ENCODE data around the gene BTF3. TPM values are rescaled to one million over a fixed set of nuclear protein-coding genes. Genes with fewer than 3 reads are reported as not detected.

Gene BTF3
- total and polyA plus RNA-seq, 2 experiments from 2014 or later = 249 to 595 TPM

- Histone ChIP-seq H3K4me3 (no peak overlapping the region), H4K20me1 (ENCODE audit: insufficient read depth) (no peaks in the 10 kb centered on the region), H3K27ac (no peak overlapping the region), H3K36me3 (ENCODE audit: low read depth) (no peaks in the 10 kb centered on the region), H3K4me1 (ENCODE audit: insufficient read depth) (peaks cover 10% of the 10 kb centered on the region), H3K4me2 (ENCODE audit: unreplicated experiment) (no peak overlapping the region), H3K27me3 (replicated peaks; ENCODE audit: insufficient read depth) (no peaks in the 10 kb centered on the region), H3K9me3 (ENCODE audit: low read depth) (no peaks in the 10 kb centered on the region), H2AFZ (no peak overlapping the region), H3K9me2 (ENCODE audit: insufficient read depth) (no peaks in the 10 kb centered on the region), H3K79me2 (ENCODE audit: insufficient read depth) (no peaks in the 10 kb centered on the region), H3F3A (ENCODE audit: insufficient read depth) (peaks cover 14% of the 10 kb centered on the region; the same call in 1 of the 2 replicates), H3K9ac (no peak overlapping the region)
- no peak for DNase-seq
- in situ Hi-C loops (cut with MboI) = no loop called here
- no peak for TF ChIP-seq EZH2 (IDR thresholded peaks at IDR 0.05; ENCODE audit: insufficient read depth, poor library complexity, severe bottlenecking)
- TF ChIP-seq EZH2phosphoT487 (IDR thresholded peaks at IDR 0.05; ENCODE audit: insufficient read depth, low read depth) = no peak
- WGBS, 2 experiments (ENCODE audit: low coverage in 1 of 2, low lambda C conversion rate in 2 of 2, missing lambda C conversion rate in 2 of 2) = 59 to 64% methylated on average over 2 of the region's 2 CpGs
These were observed 41.5 kb downstream of the BTF3 start for GRCh38 chr5:73539730-73540129.

GRCh38 chr5:73540192-73540591 is 42.0 kb downstream of the BTF3 start:
- Histone ChIP-seq H4K20me1 (ENCODE audit: insufficient read depth) (no peaks in the 10 kb centered on the region), H3K4me3 (no peak overlapping the region), H3K9ac (no peak overlapping the region), H3F3A (ENCODE audit: insufficient read depth) (peaks cover 14% of the 10 kb centered on the region; the same call in 1 of the 2 replicates), H3K4me1 (ENCODE audit: insufficient read depth) (peaks cover 10% of the 10 kb centered on the region), H3K4me2 (ENCODE audit: unreplicated experiment) (no peak overlapping the region), H3K9me2 (ENCODE audit: insufficient read depth) (no peaks in the 10 kb centered on the region), H3K27ac (no peak overlapping the region), H3K9me3 (ENCODE audit: low read depth) (no peaks in the 10 kb centered on the region), H3K36me3 (ENCODE audit: low read depth) (no peaks in the 10 kb centered on the region), H3K27me3 (replicated peaks; ENCODE audit: insufficient read depth) (no peaks in the 10 kb centered on the region), H2AFZ (no peak overlapping the region), H3K79me2 (ENCODE audit: insufficient read depth) (no peaks in the 10 kb centered on the region)
- DNase-seq = peak; percentile 91
- WGBS, 2 experiments (ENCODE audit: low coverage in 1 of 2, low lambda C conversion rate in 2 of 2, missing lambda C conversion rate in 2 of 2) = 0 to 3% methylated on average over 2 to 3 of the region's 3 CpGs
- in situ Hi-C loops (cut with MboI) = no loop called here
- TF ChIP-seq EZH2phosphoT487 (IDR thresholded peaks at IDR 0.05; ENCODE audit: insufficient read depth, low read depth) (no peak), EZH2 (IDR thresholded peaks at IDR 0.05; ENCODE audit: insufficient read depth, poor library complexity, severe bottlenecking) (no peak)

- Histone ChIP-seq H3K36me3 (ENCODE audit: low read depth) (no peaks in the 10 kb centered on the region), H3K4me3 (no peak overlapping the region), H3K9me2 (ENCODE audit: insufficient read depth) (no peaks in the 10 kb centered on the region), H3K27ac (no peak overlapping the region), H3K9ac (no peak overlapping the region), H3F3A (ENCODE audit: insufficient read depth) (peaks cover 14% of the 10 kb centered on the region; the same call in 1 of the 2 replicates), H3K4me1 (ENCODE audit: insufficient read depth) (peaks cover 10% of the 10 kb centered on the region), H2AFZ (no peak overlapping the region), H3K79me2 (ENCODE audit: insufficient read depth) (no peaks in the 10 kb centered on the region), H3K4me2 (ENCODE audit: unreplicated experiment) (no peak overlapping the region), H3K27me3 (replicated peaks; ENCODE audit: insufficient read depth) (no peaks in the 10 kb centered on the region), H3K9me3 (ENCODE audit: low read depth) (no peaks in the 10 kb centered on the region), H4K20me1 (ENCODE audit: insufficient read depth) (no peaks in the 10 kb centered on the region)
- in situ Hi-C loops (cut with MboI) = no loop called here
- TF ChIP-seq EZH2phosphoT487 (IDR thresholded peaks at IDR 0.05; ENCODE audit: insufficient read depth, low read depth) = no peak
- 72 to 85% methylated on average over 4 of the region's 4 CpGs for WGBS, 2 experiments (ENCODE audit: low coverage in 1 of 2, low lambda C conversion rate in 2 of 2, missing lambda C conversion rate in 2 of 2)
- no peak for DNase-seq
These were observed 43.8 kb downstream of the BTF3 start for GRCh38 chr5:73542020-73542419.

- Histone ChIP-seq H3K9me2 (ENCODE audit: insufficient read depth) (no peaks in the 10 kb centered on the region), H3K27ac (no peak overlapping the region), H3F3A (ENCODE audit: insufficient read depth) (peaks cover 13% of the 10 kb centered on the region; the same call in 1 of the 2 replicates), H3K4me3 (no peak overlapping the region), H3K36me3 (ENCODE audit: low read depth) (no peaks in the 10 kb centered on the region), H3K9ac (no peak overlapping the region), H4K20me1 (ENCODE audit: insufficient read depth) (no peaks in the 10 kb centered on the region), H3K9me3 (ENCODE audit: low read depth) (no peaks in the 10 kb centered on the region), H3K27me3 (replicated peaks; ENCODE audit: insufficient read depth) (no peaks in the 10 kb centered on the region), H3K4me2 (ENCODE audit: unreplicated experiment) (no peak overlapping the region), H3K79me2 (ENCODE audit: insufficient read depth) (no peaks in the 10 kb centered on the region), H2AFZ (no peak overlapping the region), H3K4me1 (ENCODE audit: insufficient read depth) (peaks cover 9% of the 10 kb centered on the region)
- in situ Hi-C loops (cut with MboI) = no loop called here
- TF ChIP-seq EZH2 (IDR thresholded peaks at IDR 0.05; ENCODE audit: insufficient read depth, poor library complexity, severe bottlenecking) (no peak), EZH2phosphoT487 (IDR thresholded peaks at IDR 0.05; ENCODE audit: insufficient read depth, low read depth) (no peak)
- WGBS, 2 experiments (ENCODE audit: low coverage in 1 of 2, low lambda C conversion rate in 2 of 2, missing lambda C conversion rate in 2 of 2) = 74 to 75% methylated on average over 9 of the region's 9 CpGs
- no peak for DNase-seq
These were observed 46.5 kb downstream of the BTF3 start for GRCh38 chr5:73544429-73545402.

Measured in GM23248 (cell line).